ENCODE results near the gene CSMD2. TPM values are rescaled to one million over a fixed set of nuclear protein-coding genes. Genes with fewer than 3 reads are reported as not detected.

Gene CSMD2
- total RNA-seq, 2 donors from 2014 or later: 0.62 to 2.8 TPM

DNA sequence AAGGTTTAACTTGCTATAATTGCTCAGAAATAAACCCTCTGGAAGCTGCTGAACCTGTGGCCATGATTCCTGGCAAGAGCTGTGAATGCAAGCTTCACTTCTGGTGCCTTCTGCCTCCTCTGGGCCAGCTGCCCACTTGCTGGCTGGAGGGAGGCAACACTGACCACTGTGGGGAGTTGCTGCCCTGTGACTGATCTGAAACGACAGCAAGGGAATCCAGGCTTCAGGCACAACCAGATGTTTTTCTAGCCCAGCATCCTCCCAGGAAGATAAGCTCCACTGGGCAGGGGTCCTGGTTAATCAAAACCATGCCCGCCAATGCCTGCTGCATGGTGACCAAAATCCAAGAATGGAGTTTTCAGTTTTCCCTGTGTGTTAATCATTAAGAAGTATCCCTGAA lies 481.1 kb downstream of the CSMD2 start:
- no peaks in the 10 kb centered on the region for H3K9me3 Mint-ChIP-seq
- peaks cover 4% of the 10 kb centered on the region for H3K27me3 Mint-ChIP-seq (ENCODE audit: insufficient read depth)
- Histone ChIP-seq H3K4me3 (ENCODE audit: low read length) (no peak overlapping the region), H3K4me1 (ENCODE audit: control insufficient read depth, insufficient read depth, low read length) (no peaks in the 10 kb centered on the region), H3K27me3 (ENCODE audit: control insufficient read depth, insufficient read depth, low read length, poor library complexity, severe bottlenecking) (no peaks in the 10 kb centered on the region), H3K9ac (ENCODE audit: extremely low read depth, low read length, poor library complexity, severe bottlenecking) (no peak overlapping the region), H3K9me3 (ENCODE audit: control insufficient read depth, low read length) (no peaks in the 10 kb centered on the region), H3K36me3 (ENCODE audit: control insufficient read depth, insufficient read depth, low read length) (no peaks in the 10 kb centered on the region), H3K27ac (ENCODE audit: low read depth, low read length) (no peak overlapping the region)
- no peaks in the 10 kb centered on the region for H3K4me1 Mint-ChIP-seq
- no peak for DNase-seq
- H3K27ac Mint-ChIP-seq: no peak overlapping the region
- TF ChIP-seq, protein P1, sequence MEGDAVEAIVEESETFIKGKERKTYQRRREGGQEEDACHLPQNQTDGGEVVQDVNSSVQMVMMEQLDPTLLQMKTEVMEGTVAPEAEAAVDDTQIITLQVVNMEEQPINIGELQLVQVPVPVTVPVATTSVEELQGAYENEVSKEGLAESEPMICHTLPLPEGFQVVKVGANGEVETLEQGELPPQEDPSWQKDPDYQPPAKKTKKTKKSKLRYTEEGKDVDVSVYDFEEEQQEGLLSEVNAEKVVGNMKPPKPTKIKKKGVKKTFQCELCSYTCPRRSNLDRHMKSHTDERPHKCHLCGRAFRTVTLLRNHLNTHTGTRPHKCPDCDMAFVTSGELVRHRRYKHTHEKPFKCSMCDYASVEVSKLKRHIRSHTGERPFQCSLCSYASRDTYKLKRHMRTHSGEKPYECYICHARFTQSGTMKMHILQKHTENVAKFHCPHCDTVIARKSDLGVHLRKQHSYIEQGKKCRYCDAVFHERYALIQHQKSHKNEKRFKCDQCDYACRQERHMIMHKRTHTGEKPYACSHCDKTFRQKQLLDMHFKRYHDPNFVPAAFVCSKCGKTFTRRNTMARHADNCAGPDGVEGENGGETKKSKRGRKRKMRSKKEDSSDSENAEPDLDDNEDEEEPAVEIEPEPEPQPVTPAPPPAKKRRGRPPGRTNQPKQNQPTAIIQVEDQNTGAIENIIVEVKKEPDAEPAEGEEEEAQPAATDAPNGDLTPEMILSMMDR (conservative IDR thresholded peaks at IDR 0.05): no peak
- no peaks in the 10 kb centered on the region for H3K36me3 Mint-ChIP-seq (ENCODE audit: low read depth)
- WGBS, 2 experiments (ENCODE audit: insufficient coverage in 1 of 2, insufficient read length in 1 of 2): 76 to 84% methylated on average over 2 of the region's 2 CpGs
- H3K4me3 Mint-ChIP-seq: no peak overlapping the region

DNA sequence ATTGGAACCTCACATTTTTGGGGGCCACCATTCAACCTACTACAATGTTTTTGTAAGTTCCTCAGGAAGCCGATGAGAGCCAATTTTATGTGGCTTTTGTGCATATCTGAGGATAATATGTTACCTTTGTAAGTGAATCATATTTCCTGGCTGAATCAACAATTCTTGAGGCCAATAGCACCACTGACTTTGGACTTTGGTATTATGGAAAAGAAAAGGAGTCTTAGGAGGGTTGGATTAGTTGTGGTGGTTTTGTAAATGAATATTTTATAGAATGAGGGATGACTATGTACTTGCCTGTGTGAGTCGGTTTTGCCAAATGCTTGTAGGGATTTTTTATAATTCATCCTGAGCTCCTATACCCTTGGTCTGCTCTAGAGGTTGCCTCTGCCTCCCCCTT lies 482.7 kb downstream of the CSMD2 start:
- Histone ChIP-seq H3K27ac (ENCODE audit: low read depth, low read length) (no peak overlapping the region), H3K9me3 (ENCODE audit: control insufficient read depth, low read length) (no peaks in the 10 kb centered on the region), H3K36me3 (ENCODE audit: control insufficient read depth, insufficient read depth, low read length) (no peaks in the 10 kb centered on the region), H3K4me3 (ENCODE audit: low read length) (no peak overlapping the region), H3K9ac (ENCODE audit: extremely low read depth, low read length, poor library complexity, severe bottlenecking) (no peak overlapping the region), H3K4me1 (ENCODE audit: control insufficient read depth, insufficient read depth, low read length) (no peaks in the 10 kb centered on the region), H3K27me3 (ENCODE audit: control insufficient read depth, insufficient read depth, low read length, poor library complexity, severe bottlenecking) (no peaks in the 10 kb centered on the region)
- H3K36me3 Mint-ChIP-seq (ENCODE audit: low read depth): no peaks in the 10 kb centered on the region
- H3K4me3 Mint-ChIP-seq: no peak overlapping the region
- DNase-seq: no peak
- H3K27me3 Mint-ChIP-seq (ENCODE audit: insufficient read depth): peaks cover 4% of the 10 kb centered on the region
- 94% methylated on average over 2 of the region's 2 CpGs; no CpG with 5 or more reads in 1 of the 2 experiments for WGBS, 2 experiments (ENCODE audit: insufficient coverage in 1 of 2, insufficient read length in 1 of 2)
- no peaks in the 10 kb centered on the region for H3K4me1 Mint-ChIP-seq
- H3K27ac Mint-ChIP-seq: no peak overlapping the region
- TF ChIP-seq, protein P1 (conservative IDR thresholded peaks at IDR 0.05): no peak
- H3K9me3 Mint-ChIP-seq: peaks cover 1% of the 10 kb centered on the region

DNA sequence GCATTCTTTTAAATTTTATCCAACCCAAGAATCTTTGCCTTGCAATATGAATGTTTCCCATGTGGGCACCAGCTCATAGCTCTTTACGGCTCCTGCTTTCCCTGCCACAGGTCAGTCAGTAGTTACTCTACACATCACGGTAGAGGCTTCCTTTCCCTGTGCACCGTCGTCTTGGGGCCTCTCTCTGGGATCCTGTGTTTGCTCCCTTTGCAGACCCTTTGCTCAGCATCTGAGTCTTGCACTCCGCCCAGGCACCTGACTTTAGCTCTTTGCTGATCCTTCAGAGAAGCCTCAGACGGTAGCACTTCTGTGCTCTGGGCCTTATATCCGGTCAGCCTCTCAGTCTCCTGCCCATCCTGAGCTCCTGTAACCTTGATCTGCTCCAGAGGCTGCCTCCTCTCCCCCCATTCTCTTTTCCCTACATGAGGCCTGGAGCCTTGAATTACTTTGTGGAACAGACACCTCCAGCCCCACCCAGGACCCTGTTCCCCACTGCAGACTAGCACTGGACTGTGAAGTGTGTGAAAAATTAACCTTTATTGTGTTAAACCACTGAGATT lies 484.7 kb downstream of the CSMD2 start:
- Mint-ChIP-seq H3K4me1 (no peaks in the 10 kb centered on the region), H3K27me3 (ENCODE audit: insufficient read depth) (peaks cover 3% of the 10 kb centered on the region), H3K4me3 (no peak overlapping the region), H3K27ac (no peak overlapping the region), H3K36me3 (ENCODE audit: low read depth) (no peaks in the 10 kb centered on the region), H3K9me3 (peaks cover 1% of the 10 kb centered on the region)
- Histone ChIP-seq H3K27ac (ENCODE audit: low read depth, low read length) (no peak overlapping the region), H3K9me3 (ENCODE audit: control insufficient read depth, low read length) (no peaks in the 10 kb centered on the region), H3K4me3 (ENCODE audit: low read length) (no peak overlapping the region), H3K27me3 (ENCODE audit: control insufficient read depth, insufficient read depth, low read length, poor library complexity, severe bottlenecking) (no peaks in the 10 kb centered on the region), H3K4me1 (ENCODE audit: control insufficient read depth, insufficient read depth, low read length) (no peaks in the 10 kb centered on the region), H3K9ac (ENCODE audit: extremely low read depth, low read length, poor library complexity, severe bottlenecking) (no peak overlapping the region), H3K36me3 (ENCODE audit: control insufficient read depth, insufficient read depth, low read length) (no peaks in the 10 kb centered on the region)
- DNase-seq: no peak
- TF ChIP-seq, protein P1 (conservative IDR thresholded peaks at IDR 0.05): no peak
- 92 to 96% methylated on average over 5 to 7 of the region's 7 CpGs for WGBS, 2 experiments (ENCODE audit: insufficient coverage in 1 of 2, insufficient read length in 1 of 2)
